HuH-7 (cell line): ENCODE data around the gene SIPA1L3.
"Not testable (repeated sequence)": the region's sequence is repeated elsewhere in the genome, so short reads cannot be mapped to it uniquely, and the experiment has no call there.

Experiments
- DNase-seq: peaks from one replicate; pipeline ENCODE4 v3.0.0; 2011; ENCODE audit warnings: low spot score

SIPA1L3 gene

DNA sequence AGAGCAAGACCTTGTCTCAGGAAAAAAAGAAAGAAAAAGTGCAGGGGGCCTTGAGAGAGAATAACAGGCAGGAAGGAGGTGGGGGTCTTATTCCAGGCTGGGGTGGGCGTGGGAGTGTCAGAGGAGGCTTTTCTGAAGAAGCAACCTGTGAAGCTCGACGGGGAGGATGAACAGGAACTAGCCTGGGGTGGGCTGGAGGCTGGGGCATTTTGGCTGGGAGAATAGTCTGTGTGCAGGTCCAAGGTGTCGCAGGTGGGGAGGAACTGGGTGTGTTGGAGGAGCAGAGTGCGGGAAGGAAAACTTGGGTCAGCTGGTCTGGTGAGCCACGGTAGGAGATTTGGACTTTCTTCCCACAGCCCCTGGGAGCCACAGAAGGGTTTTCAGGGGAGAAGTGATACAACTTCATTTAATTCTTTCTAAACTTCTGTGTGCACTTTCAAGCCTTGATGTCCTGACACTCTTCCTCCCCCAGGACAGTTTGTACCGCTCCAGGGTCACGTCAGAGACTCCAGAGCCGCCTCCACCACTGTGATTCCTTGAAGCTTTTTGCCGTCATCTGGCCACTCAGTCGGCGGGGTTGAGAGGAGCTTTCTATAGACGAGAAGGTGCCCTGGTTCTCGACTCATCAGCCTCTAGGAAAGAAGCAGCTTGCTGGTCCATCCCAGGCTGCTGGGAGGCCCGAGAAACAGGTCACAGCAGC, 138.7 kb downstream of the SIPA1L3 start:
- no peak for DNase-seq

DNA sequence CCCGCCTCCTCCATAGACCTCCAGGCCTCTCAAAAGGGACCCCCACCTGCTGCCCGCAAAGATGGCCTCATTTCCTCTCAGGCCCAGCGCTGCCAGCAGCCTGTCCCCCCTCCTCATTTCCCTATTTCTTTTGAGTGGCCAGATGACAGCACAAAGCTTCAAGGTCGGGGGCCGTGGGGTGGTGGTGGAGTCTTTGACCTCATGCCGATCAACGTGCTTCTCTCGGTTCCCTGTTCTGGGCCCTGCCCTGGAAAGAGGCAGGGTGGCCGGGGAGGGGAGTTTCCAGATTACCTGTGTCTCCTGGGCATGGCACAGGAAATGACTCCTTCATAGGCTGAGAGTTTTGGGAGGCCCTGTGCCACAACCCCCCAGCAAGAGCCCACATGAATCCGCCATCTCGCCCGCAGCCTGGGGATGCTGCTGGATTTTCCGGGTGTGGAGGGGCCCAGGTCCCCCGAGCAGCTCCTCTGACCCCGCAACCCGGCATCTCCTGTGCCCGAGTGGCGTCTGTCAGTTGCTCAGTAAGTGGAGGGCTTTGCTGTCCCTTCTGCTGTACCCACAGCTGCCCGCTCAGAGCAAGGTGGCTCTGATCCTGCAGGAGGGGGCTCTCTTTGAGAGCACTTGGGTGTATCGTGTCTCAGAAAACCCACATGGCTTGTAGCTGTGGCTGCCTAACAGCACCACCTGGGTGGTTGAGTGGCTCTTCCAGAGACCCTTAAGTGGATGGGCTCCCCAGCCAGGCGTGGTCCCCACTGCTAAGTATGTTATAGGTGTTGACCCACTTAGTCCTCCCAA, 139.4 kb downstream of the SIPA1L3 start:
- DNase-seq, result no peak

DNA sequence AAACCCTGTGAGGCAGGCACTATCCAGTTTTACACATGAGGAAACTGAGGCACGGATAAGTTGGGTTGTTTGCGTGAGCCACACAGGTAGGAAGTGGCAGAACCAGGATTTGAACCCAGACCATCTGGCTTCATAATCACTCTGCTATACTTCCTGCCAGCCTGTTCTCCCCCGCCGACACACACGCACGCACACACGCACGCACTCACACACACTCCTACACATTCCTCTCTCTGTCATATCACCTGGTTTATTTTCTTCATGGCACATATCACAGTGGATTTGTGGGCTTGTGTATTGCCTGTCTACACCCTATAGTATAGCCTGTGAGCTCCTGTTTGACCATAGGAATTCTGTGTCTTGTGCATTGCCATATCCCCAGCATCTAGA, 140.0 kb downstream of the SIPA1L3 start:
- DNase-seq, result no peak

DNA sequence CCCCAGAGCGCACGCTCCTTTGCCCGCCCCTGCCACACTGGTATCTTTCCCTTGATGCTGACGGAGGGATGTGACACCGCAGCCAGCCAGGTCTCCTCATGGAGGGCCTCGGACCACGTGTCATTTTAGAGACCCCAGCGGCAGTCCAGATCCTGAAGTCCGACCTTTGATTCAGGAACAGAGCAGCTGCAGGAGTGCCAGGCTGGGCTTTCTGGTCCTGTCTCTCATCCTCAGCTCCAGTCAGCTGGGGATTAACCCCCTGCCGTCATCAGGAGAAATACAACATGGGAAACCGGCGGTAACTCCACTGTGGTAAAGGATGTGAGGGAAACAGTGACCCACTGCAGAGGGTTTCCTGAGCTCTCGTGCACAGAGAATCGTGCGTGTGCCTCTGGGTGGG, 140.6 kb downstream of the SIPA1L3 start:
- no peak for DNase-seq

DNA sequence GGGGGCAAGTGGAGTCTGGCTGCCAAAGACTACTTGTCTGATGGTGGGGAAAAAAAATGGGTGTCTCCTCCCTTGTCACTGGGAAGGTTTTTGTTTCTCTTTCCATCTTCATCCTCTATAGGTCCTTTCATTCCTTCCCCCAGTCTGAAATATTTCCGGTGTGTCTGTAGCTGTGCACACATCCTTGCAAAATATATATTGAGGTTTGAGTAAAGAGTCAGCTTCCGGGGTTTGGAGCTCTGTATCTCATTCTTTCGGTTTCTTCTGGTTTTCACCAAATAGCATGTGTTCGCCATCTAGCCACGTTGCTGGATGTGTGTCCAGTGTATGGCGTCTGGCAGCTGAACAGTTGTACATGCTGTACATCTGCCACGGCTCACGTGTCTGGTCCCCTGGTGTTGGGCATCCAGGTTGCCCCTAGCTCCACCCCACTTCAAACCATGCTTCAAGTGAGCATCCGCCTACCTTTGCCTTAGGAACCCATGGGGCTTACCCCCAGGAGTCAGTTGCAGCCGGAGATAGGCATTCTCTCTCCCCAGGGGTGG, 142.2 kb downstream of the SIPA1L3 start:
- DNase-seq, result no peak

DNA sequence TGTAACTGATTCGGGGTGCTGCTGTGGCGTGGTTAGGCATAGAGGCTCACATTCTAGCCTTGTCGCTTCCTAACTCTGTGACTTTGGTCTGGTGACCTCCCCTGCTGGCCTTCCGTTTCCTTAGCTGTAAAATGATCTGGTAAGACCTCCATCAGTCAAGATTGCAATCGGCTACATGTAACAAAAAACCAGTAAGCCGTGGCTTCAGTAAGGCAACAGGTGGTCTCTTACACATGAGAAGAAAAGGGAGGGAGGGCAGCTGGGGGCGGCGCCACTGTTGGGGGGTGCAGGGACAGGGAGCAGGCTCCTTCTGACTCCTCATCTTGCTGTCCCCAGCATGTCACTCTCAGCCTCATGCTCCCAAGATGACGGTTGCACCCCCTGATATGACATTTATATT, 148.0 kb downstream of the SIPA1L3 start:
- no peak for DNase-seq

DNA sequence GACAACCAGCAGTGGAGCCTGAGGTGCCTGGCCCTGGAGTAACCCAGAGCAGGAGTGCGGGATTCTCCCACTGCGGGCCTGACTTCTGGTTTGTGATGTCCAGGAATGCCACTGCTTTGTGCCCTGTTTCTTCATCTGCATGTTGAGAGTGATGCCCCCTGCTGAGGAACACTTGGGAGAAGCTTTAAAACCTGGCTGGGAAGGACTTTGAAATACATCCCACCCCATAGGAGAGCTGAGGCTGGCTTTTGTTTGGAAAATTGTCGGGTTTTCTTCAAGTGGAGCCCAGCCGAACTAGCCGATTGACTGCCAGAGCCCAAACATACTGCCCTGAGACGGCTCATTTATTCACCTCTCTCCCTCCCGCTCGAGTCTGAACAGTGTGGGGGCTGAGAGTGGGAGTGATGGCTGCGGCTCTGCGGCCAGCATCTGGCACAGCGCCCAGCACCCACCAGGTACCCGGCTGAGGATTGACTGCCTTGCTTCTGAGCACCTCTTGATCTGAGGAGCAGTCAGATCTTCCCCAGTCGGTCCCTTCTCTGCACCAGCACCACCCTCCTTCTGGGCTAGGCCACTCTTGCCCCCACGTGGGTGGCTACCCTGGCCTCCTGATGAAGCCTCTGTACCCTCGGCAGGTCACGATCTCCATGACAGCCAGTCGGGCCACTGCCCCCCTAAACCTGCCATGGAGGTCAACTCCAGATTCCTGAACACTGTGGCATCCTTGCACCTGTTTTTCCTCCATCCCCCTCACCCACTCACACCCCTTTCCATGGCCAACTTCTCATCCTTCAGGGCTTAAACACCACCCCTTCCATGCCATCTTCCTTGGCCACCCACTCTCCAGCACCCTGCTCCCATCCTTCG, 148.9 kb downstream of the SIPA1L3 start:
- DNase-seq, result no peak

DNA sequence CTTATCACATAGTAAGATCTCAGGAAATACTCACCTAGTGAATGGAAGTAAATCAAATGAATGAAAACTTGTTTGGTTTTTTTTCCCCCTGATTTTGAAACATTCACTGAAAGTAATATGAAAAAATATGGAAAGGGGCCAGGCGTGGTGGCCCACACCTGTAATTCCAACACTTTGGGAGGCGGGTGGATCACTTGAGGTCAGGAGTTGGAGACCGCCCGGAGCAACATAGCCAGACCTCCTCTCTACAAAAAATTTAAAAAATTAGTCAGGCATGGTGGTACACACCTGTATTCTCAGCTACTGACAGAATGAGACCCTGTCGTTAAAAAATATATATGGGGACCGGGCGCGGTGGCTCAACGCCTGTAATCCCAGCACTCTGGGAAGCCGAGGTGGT, 149.6 kb downstream of the SIPA1L3 start:
- no peak for DNase-seq

DNA sequence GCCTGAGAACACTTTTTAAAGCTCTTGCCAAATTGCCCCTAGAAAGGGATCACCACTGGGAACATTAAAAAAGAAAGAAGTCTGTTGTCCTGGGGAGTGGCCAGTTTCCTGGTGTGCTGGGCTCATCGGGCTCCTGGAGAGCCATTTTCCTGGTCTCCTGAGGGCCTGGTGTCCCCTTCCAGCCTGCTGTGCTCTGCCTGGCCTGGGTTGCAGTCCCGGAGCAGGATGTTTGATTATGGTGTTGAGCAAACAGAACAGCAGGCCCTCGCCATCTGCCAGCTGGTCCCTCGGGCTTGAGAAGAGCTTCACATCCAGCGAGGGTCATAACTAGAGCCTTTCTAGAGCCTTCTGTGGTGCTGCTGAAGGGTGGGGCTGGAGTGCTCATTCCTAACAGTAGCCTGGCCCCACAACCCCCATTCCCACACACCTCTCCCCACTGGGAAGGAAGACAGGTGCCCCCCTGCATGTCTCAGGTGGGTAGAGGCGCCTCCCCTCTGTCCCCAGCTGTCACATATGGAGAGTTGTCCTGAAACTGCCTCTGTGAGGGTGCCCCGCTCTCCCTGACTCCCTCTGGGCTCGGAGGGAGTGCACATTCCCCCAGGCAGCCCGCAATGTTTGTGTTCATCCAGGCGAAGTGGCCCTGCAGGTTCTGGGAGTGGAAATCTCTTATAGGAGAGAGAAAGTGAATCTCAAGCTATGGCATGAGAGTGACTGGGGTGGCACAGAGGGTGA, 151.1 kb downstream of the SIPA1L3 start:
- DNase-seq, result peak; percentile 92

DNA sequence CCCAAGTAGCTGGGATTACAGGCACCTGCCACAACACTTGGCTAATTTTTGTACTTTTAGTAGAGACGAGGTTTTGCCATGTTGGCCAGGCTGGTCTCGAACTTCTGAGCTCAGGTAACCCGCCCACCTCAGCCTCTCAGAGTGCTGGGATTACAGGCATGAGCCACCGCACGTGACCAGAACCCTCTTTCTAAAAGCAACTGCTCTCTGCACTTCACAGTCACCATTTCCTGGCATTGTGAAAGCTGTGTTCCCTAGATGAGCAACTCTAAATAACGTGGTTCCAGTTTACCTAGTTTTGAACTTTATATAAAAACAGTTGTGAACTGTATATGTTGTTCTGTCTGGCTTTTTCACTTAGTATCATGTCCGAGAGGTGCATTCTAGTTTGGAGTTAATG, 152.9 kb downstream of the SIPA1L3 start:
- DNase-seq, result no peak

DNA sequence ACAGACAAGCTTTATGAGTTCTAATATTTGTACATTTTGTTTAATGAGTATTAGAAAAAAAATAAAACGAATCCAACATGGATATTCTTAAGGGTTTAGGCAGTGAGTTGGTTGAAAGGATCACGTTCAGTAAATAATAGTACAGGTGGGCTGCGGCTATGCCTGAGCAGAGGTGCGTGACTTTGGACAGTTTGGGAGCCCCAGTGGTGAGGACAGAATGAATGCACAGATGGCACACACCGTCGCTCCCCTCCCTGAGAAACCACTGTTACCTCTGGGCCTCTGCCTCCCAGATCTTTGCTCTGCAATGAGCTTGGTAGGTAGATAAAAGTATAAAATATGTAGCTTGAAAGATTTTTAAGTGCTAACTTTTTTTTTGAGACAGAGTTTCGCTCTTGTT, 153.3 kb downstream of the SIPA1L3 start:
- no peak for DNase-seq

DNA sequence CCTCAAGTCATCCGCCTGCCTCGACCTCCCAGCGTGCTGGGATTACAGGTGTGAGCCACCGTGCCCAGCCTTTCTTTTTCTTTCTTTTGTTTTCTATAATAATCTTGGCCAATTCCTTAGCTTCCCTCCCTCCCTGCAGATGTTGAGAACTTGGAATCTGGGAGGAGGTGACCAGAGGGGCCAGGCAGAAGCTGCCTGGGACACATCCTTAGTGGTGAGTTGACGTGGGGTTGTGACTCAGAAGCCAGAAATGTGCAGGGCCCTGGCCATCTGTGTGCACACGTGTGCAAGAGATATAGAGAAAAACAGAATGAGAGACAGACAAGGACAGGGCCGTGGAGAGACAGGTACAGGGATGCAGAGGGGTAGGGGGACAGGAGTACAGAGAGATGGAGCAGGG, 154.3 kb downstream of the SIPA1L3 start:
- no peak for DNase-seq

DNA sequence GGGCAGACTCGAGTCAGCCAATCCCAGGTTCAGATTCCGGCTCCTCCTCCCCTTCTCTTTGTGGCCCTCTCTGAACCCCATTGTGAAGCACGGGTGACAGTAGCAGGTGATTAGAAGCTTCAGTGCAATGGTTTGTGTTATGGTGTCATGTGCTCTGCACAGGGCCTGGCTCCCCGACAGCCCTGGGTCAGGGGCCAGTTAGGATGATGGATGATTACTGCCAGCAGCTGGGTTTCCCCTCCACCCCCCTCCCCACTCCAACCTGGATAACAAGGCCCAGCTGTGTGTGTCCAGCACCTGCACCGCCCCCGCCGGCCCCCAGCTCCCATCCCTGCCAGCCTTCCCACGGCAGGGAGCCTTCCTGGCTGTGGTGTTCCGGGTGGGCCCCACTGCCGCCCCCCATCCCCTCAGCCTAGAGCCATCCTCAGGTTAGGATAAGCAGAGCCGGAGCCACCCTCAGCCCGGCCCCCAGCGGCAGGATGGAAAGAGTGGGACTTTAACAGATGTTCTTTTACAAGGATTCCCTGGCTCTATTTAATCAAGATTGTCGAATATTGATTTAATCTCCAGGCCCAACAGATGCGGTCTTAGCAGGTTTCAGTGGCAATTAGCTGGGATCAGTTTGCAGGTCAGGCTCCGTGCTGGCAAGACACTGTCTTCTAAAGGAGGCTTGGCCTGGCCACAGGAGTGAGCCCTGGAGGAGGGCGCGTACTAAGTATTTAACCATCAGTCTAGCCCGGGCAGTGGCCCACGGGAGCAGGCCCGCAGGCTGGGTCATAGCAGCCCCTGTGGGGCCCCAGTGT, 156.2 kb downstream of the SIPA1L3 start:
- no peak for DNase-seq

DNA sequence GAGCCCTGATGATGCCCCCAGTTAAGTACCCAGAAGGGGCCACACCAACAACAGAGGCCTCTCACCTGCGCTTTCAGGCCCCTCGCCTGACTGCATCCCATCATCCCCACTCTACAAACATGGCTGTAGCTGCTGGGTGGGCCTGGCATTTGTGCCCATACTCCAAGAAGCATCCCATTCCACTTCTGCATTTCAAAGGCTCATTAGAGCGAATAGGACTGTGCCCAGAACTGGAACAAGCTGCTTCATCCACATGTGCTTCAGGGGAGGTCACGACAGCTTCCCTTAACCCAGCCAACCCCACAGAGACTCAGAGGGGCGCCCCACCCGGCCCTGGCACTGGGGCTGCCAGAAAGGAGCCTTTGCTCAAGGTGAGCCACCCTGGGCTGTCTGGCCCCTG, 156.9 kb downstream of the SIPA1L3 start:
- no peak for DNase-seq

DNA sequence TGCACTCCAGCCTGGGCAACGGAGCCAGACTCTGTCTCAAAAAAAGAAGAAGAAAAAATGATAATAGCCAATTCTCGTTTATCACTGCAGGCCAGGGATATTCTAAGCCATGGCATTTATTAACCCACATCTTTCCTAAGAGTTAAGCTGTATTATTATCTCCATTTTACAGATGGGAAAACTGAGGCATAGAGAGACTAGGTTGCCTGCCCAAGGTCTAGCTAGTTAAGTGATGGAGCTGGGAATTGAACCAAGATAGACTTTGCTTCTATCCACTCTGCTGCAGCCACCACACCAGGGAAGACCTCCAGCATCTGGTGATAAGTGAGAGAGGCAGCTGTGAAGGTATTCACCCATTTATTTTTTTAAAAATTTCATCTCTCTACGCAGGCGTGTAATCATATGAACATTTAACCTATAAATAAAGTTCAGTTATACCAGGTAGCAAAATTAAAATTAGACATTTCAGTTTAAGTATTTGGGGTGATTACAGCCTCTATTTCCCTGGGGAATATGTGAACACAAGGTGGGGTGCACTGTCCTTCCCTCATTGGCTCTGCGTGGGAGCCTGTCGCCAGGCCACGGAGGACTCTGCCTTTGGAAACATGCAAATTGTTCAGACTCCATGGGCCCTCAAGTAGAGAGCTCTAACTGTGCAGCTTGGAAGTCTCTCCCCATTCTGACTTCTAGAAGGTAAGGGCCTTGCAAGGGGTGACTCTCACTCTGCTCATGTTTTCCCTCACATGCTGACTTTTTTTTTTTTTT, 157.8 kb downstream of the SIPA1L3 start:
- no peak for DNase-seq

DNA sequence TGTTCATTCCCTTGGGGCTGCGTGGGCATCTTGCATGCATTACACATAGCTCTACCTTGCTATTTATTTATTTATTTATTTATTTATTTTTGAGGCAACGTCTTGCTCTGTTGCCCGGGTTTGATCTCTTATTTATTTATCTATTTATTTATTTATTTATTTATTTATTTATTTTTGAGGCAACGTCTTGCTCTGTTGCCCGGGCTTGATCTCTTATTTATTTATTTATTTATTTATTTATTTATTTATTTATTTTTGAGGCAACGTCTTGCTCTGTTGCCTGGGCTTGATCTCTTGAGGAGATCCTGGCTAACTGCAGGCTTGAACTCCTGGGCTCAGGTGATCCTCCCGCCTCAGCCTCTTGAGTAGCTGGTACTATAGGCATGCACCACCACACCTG, 158.8 kb downstream of the SIPA1L3 start:
- DNase-seq, result not testable (repeated sequence)

DNA sequence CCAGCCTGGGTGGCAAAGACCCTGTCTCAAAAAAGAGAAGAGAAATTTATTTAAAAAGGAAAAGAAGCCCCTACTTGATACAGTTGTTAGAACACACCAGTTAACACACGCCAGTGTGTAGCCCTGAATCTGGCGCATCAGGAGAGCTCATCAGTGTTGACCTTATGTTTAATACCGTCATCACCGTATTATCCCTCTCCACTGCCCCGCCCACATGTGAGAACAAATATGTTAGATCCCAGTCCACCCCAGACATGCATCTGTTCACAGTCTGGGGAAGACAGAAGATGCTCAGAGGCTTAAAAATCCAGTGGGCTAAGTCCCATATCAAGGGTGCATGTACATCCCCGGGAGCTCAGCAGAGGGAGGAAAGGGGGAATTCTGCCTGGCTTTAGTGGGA, 161.8 kb downstream of the SIPA1L3 start:
- DNase-seq, result no peak

DNA sequence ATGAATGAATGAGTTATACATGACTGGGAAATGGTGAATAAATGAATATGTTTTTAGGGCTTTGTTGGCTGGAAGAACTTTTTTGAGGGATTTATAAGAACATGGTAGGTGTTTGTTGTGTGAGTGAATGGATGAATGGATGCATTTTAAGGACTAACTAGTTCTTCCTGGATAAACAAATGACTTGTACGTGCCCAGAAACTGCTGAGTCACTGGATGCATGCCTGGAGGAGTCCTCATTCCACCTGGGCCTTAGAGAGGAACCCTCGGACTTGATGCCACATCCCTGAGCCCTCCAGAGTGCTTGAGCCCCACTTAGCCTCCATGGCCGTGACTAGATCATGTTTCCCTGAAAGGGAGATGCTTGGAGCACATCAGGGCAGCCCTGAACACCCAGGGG, 163.6 kb downstream of the SIPA1L3 start:
- DNase-seq, result no peak

DNA sequence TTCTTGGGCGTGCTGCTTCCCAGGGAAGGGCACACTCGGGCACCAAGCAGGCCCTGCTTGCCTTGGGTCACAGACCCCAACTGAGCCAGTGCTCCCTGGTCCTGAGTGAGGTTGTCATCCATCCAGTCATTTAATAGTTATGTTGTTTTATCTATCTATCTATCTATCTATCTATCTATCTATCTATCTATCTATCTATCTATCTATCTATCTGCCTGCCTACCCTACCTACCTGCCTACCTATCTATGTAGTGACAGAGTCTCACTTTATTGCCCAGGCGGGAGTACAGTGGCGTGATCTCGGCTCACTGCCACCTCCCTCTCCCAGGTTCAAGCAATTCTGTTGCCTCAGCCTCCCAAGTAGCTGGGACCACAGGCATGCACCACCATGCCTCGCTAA, 164.0 kb downstream of the SIPA1L3 start:
- not testable (repeated sequence) for DNase-seq

DNA sequence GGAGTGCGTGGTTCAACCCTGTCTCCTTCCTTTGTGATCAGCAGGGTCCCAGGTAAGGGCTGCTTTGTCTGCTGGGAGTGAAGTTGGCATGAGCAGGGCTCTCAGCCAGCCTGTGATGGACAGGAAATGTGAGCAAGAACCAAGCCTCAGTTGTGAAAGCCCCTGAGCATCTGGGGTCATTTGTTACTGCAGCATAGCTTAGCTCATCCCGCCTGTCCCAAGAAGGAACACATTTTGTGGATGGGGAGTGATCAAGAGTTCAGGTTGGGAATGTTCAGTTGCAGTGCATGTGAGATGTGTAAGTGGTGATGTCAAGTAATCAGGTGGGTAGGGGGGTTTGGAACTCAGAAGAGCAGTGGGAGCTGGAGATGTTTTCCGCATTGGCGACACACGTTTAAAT, 164.6 kb downstream of the SIPA1L3 start:
- DNase-seq, result no peak
